H1 (cell line): ENCODE results near the gene ALDH3B1. TPM values are rescaled to one million over a fixed set of nuclear protein-coding genes. Genes with fewer than 3 reads are reported as not detected.

ENCODE experiments used
- ATF2 ChIP-seq: IDR thresholded peaks from 2 replicates; pipeline ENCODE4 v1.6.1; 2012; ENCODE audit warnings: low read length, inconsistent platforms
- CTCF ChIP-seq, 3 experiments: IDR thresholded peaks; 1 replicate in 2 of 3; 2 replicates in 1 of 3; pipeline versions ENCODE4 v1.5.1 to v1.6.1; 2011; ENCODE audit warnings: low read length in 3 of 3, mild to moderate bottlenecking in 3 of 3, inconsistent platforms in 2 of 3, low read depth in 1 of 3, moderate library complexity in 1 of 3; ENCODE audit not compliant: insufficient read depth in 1 of 3; ENCODE audit errors: control extremely low read depth in 1 of 3
- E2F6 ChIP-seq: IDR thresholded peaks from 2 replicates; pipeline ENCODE4 v1.6.1; 2012; ENCODE audit warnings: inconsistent platforms
- polyA plus RNA-seq, 7 experiments: library from polyadenylated mRNA; depleted of rRNA in 3 of 7; stranded (reverse) in 5 of 7; unstranded in 2 of 7; fragments of >200 nt in 5 of 7; fragments of 200-250 nt in 2 of 7; gene quantifications; 1 replicate in 5 of 7; 2 replicates in 1 of 7; 4 replicates in 1 of 7; pipeline versions ENCODE4 v1.2.1 to v1.2.3, GENCODE V29; 2011 to 2013; ENCODE audit warnings: missing spikeins in 2 of 7, mixed read lengths in 2 of 7
- total RNA-seq: library from RNA; stranded (reverse); fragmentation: NEBNext Ultra II Directional; extraction: Animal tissue kit (Norgen Biotek cat#: 25700); gene quantifications from 2 replicates; pipeline ENCODE4 v1.2.1, GENCODE V29; 2021

Gene ALDH3B1
- total and polyA plus RNA-seq, 2 of the 8 experiments (the other 6 are each of a cell fraction or from before 2014, with no cell fraction given), result 0.32 to 0.47 TPM

GRCh38 chr11:67998150-67999045 lies 11.7 kb upstream of the ALDH3B1 start (continued):
- no peak for TF ChIP-seq CTCF (IDR thresholded peaks at IDR 0.05; ENCODE audit: control extremely low read depth in 1 of 3, insufficient read depth in 1 of 3, low read depth in 1 of 3, low read length in 3 of 3)
- no peak; the same call in 1 of the 2 replicates for TF ChIP-seq E2F6
- TF ChIP-seq ATF2, result no peak
